Hematopoietic multipotent progenitor cell treated with erythropoietin and hydrocortisone succinate and interleukin-3 and kit ligand, for 15 days (in vitro differentiated cells): ENCODE results near the gene BUB1B.

Experiments used
- DNase-seq: peaks from one replicate; pipeline ENCODE4 v3.0.0-alpha.2; 2015; ENCODE audit warnings: low spot score

Gene BUB1B

GRCh38 chr15:40182358-40183029 lies 21.6 kb downstream of the BUB1B start:
- DNase-seq: no peak

DNA sequence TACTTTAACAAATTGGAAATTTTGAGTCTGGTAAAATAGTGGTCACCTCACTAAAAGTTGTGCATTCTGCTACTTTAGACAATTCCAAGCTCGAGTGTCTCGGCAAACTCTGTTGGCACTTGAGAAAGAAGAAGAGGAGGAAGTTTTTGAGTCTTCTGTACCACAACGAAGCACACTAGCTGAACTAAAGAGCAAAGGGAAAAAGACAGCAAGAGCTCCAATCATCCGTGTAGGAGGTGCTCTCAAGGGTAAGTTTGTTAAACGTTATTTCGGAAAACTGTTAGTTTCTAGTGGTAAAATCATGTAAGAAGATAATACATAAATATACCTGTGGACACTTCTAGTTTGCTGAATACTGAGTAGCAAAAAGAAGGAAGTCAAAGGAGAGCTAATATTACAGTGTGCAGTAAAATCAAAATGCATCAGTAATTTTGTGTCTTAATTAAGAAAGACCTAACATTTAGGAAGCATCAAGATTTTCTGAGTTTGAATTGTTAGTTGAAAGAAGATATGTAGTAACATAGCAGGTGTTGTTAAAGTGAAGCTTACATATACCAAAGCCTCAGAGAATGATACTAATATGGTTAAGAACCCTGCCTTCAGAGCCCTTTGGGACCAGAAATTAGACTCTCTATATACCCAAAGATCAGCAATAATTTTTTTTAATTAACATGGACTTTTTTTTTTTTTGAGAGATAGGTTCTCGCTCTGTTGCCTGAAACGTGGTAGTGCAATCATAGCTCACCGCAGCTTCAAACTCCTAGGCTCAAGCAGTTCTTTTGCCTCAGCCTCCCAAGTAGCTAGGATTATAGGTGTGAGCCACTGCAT lies 23.0 kb downstream of the BUB1B start:
- DNase-seq: no peak

DNA sequence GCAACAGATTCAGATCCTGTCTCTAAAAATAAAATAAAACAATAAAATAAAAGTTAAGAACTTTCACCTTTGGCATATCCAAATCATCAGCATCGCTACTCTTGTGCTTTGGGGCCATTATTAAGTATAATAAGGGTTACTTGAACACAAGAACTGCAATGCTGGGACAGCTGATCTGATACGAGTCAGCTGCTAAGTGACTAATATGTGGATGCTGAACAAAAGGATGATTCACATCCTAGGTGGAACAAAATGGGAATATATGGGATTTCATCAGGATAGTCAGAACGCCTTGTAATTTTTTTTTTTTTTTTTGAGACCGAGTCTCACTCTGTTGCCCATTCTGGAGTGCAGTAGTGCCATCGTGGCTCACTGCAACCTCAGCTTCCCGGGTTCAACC lies 29.7 kb downstream of the BUB1B start:
- no peak for DNase-seq

DNA sequence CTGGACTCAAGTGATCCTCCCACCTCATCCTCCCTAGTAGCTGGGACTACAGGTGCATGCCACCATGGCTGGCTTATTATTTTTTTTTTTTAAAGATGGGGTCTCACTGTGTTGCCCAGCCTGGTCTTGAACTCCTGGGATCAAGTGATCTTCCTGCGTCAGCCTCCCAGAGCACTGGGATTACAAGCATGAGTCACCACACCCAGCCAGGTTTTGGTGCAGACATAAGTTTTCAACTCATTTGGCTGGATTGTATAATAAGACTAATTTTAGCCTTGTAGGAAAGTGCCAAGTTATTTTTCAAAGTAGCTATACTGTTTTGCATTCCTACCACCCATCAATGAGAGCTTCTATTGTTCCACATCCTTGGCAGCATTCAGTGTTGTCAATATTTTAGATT lies 32.1 kb downstream of the BUB1B start:
- no peak for DNase-seq

- no peak for DNase-seq
Measured at GRCh38 chr15:40197434-40197833, 36.6 kb downstream of the BUB1B start.

DNA sequence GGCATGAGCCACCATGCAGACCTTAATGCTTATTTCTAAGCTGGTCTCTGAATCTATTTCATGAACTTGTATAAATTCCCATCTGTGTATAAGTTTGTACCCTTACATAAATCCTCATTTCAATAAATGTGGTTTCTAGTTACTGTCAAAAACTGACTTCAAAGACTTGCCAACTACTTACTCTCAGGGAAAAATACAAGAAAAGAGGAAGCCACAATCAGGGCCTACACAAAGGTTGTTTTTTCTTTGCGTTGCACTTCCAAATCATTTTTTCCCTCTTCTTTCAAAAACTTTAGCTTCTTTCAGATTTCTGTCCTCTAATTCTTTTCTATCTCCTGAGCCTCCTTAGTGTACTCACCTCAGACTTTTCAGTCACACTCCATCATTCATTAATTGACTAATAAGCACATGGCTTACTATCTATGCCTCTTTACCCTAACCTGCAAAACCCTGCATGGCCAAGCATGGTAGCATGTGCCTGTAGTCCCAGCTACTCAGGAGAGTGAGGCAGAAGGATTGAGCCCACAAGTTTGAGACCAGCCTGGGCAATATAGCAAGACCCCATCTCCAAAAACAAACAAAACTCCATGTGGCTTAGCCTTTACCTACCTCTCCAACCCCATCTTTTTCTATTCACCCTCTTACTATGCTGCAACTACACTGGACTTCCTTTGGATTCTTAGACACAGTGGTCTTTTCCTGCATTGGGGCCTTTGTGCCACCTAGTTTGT lies 37.7 kb downstream of the BUB1B start:
- DNase-seq: no peak

DNA sequence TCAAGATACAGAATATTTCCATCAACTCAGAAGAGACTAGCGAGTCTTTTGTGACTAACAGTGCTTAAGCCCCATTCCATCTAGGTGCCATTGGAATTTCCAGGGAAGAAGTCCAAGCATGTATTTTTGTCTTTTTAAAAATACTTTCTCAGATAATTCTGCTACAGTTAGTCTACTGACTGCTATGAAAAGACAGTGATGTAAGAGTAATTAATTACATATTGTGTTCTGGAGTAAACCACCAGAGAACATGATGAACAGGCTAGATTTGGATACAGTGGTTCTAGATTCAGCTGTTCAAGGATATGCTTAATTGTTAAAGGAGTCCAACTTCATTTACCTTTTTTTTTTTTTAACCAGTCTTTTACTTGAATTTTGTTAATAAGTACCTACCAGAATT lies 43.2 kb downstream of the BUB1B start:
- no peak for DNase-seq

- DNase-seq: peak; percentile 82
Measured at GRCh38 chr15:40217166-40217824, 56.4 kb downstream of the BUB1B start.

DNA sequence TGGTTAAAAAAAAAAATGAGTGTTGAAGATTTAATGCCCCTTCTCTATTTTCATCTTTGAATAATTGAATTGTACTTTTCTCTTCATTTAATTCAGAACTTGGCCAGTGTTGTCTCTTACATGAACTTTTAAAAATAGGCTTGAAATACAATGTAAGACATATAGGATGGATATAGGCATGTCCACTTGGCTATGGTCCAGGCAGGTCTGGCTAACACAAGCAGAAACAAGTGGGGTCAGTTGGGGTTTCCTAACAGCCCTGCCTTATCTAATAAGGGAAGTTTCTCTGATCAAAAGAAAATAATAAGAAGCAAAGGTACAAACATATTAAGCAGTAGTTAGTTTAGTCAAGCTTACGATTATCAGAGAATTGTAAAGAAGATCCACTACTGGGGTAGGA lies 58.9 kb downstream of the BUB1B start:
- DNase-seq: no peak

- DNase-seq: no peak
Measured at GRCh38 chr15:40222131-40222530, 61.3 kb downstream of the BUB1B start.

- DNase-seq: no peak
Measured at GRCh38 chr15:40226736-40227135, 65.9 kb downstream of the BUB1B start.

DNA sequence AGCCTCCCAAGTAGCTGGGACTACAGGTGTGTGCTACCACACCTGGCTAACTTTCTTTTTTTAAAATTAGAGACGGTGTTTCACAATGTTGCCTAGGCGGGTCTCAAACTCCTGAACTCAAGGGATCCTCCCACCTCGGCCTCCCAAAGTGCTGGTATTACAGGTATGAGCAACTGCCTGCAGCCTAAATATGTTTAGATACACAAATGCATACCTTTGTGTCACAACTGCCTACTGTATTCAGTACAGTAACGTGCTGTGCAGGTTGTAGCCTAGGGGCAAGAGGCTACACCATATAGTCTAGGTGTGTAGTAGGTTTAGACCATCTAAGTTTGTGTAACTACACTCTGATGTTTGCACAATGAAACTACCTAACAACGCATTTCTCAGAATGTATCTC lies 68.4 kb downstream of the BUB1B start:
- no peak for DNase-seq

GRCh38 chr15:40229956-40230355 lies 69.1 kb downstream of the BUB1B start:
- DNase-seq: no peak

DNA sequence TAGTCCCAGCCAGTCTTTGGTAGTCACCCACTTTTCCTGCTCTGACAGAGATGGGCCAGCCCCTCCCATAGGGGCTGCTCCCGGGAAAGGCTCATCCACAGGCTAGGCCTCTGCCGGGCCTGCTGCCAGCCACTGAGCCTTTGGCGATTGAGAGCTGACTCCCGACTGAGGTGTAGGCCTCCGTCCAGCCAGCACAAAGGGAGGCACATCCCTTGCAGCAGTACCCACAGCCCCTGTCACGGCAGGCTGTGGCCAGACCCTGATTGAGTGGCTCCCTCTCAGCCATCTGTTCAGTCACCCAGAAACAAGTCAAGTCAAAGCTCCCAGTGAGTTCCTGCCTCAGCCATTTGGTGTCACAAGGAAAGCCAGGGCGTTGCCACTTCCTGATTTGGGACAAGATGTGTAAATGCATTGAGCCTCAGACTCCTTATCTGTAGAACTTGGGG lies 71.8 kb downstream of the BUB1B start:
- DNase-seq: no peak

- no peak for DNase-seq
Measured at GRCh38 chr15:40233727-40234577, 73.1 kb downstream of the BUB1B start.

DNA sequence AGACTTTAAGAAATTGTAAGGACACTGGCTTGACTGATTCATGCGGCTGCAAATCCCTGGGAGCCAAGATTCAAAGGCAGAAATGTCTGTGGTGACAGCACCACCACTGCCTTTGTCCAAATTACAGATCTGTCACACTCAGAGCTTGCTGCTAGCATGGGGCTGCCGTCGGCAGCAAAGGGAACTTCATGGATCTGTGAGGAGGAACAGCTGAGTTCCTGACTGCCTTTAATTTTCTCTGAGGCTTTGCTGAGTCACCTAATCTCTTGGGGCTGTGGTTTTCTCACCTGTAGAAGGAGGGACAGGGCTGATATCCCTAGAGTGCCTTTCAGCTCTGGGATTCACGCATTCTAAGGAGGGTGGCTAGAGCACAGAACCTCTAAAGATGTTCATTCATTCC lies 73.9 kb downstream of the BUB1B start:
- no peak for DNase-seq

DNA sequence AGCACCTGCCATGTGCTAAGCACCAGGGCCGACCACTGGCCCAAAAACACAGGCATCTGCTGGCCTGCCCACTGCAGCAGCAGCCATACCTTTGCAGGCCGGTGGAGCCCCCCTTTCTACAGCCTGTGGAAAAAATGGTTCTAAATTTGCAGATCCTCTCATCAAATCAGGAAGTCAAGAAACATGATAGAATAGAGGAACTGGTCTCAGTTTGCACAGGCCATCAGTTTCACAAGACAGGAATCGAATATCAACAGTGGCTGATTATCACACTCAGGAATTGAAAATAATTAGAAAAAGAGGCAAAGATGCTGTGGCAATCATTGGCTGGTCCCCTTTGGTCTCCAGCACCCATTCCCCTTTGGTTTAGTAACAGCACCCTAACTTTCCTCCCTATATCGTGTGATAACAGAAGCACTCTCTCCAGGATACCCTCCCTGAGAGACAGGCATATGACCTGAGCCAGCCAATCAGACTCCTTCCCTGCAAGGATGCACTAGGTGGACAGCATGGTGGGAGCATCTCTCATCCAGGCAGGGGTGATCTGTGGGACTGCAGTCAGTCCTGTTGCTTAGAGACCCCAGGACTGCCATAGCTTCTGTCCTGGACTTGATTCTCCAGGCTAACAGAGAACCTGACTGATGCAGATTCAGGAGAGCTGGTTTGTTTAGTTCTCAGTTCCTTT lies 74.5 kb downstream of the BUB1B start:
- DNase-seq: no peak

DNA sequence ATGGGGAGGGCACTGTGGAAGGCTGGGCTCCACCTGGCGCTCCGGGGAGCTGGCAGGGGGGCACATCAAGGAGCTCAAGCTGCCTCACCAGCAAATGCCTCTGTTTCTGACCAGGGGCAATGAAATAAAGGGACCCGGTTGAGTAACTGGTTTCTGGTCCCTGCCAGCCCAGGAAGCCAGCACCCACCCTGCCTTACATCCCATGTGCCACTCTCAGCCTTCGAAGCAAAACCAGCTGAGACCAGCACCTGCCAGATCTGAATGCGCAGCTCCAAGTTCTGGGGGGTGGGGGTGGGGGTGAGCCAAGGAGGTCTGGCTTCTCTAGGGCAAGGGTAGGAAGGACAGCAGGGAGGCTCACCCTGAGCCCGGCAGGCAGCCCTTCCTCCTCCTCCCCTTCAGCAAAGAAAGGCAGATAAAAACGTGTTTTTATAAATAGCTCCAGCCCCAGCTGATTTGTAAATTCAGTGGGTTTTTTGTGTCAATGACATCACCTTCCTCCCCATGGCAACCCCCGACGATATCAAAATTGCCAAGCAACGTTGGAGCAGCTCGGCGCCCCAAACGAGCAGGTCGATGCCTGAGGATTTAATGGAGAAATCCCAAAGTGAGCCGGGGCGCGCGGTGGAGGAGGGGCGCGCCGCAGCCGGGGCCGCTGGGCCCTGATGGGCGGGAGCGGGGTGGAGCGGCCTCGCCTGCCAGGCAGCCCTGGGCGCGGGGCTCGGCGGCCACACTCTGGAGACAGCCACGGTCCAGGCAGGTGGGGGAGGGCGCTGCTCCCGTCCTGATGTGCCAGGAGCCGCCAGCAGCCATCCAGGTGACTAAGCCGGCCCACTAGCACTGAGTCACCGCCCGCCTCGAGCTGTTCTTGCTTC lies 77.9 kb downstream of the BUB1B start, which contains the start of gene PAK6:
Gene PAK6 (plus strand): TSS at position 532 of the 872 bp plus-strand sequence. CDS start 25,723 bp downstream, outside the sequence.
- peak; percentile 29 for DNase-seq

DNA sequence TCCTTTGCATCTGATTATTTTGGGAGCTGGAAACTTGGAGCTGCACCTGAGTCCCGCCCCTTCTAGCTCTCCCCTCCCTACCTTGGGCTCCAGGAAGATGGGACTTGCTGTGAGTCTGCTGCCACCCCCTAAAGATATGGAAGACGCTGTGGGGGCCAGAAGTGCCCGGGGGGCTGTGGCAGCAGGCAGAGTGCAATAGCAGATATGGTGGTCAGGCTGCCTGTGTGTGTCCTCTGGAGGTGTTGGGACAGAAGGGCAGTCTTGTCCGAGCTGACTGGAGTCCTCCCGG lies 78.5 kb downstream of the BUB1B start:
- DNase-seq: no peak
